Heart right ventricle (tissue), 16 donors: ENCODE data around the gene ACTN4. TPM values are rescaled to one million over a fixed set of nuclear protein-coding genes. Genes with fewer than 3 reads are reported as not detected.
A peak's percentile ranks its signal among the peaks of the same experiment; 100 is the strongest.

ENCODE experiments used
- ATAC-seq, 8 donors: fragments of 200-7000 bp; cut with Tn5 transposase; one replicate each; pipeline ENCODE4 v1.9.1; 2020; ENCODE audit warnings: mild to moderate bottlenecking in 8 of 8, moderate library complexity in 8 of 8, moderate number of reproducible peaks in 1 of 8
- DNase-seq, 2 donors: peaks; one replicate each; pipeline ENCODE4 v3.0.0-alpha.2; 2020
- H3K27ac ChIP-seq, 10 donors: fragments of 200-600 bp; sonication (generic) in 2 of 10; one replicate each; pipeline versions ENCODE4 v1.5.0 to v1.8.0; 2020 to 2022; ENCODE audit warnings: mild to moderate bottlenecking in 3 of 10
- H3K27me3 ChIP-seq, 7 donors: fragments of 200-600 bp; one replicate each; pipeline ENCODE4 v1.8.0; 2021 to 2022; ENCODE audit warnings: mild to moderate bottlenecking in 2 of 7
- H3K36me3 ChIP-seq, 9 donors: fragments of 200-600 bp; sonication (generic) in 1 of 9; one replicate each; pipeline versions ENCODE4 v1.5.0 to v1.8.0; 2020 to 2022; ENCODE audit warnings: mild to moderate bottlenecking in 2 of 9
- H3K4me1 ChIP-seq, 9 donors: fragments of 200-600 bp; sonication (generic) in 1 of 9; one replicate each; pipeline versions ENCODE4 v1.5.0 to v1.8.0; 2020 to 2022; ENCODE audit warnings: mild to moderate bottlenecking in 4 of 9
- H3K4me3 ChIP-seq, 10 donors: fragments of 200-600 bp; sonication (generic) in 2 of 10; one replicate each; pipeline versions ENCODE4 v1.5.0 to v1.8.0; 2020 to 2022; ENCODE audit warnings: mild to moderate bottlenecking in 7 of 10, moderate library complexity in 2 of 10
- H3K9me3 ChIP-seq, 11 donors: fragments of 200-600 bp in 10 of 11; sonication (generic) in 2 of 11; one replicate each; pipeline versions ENCODE4 v1.5.0 to v1.8.0; 2013 to 2022; ENCODE audit warnings: mild to moderate bottlenecking in 2 of 11, control low read depth in 1 of 11, moderate library complexity in 1 of 11
- WGBS, 2 donors: extraction: QIAGEN DNeasy Blood & Tissue Kit; methylation state at CpG; one replicate each; pipeline ENCODE4 v1.1.7; 2013; ENCODE audit warnings: inconsistent platforms in 1 of 2; 5-methylcytosine and 5-hydroxymethylcytosine counted together
- intact Hi-C, 10 donors: fragments of 100-400 bp; cut with DNase I; formaldehyde crosslinking; loops; one replicate each; pipeline versions ENCODE4 v1.11.1 to v1.14.2; 2022
- polyA plus RNA-seq, 2 donors: library from polyadenylated mRNA; stranded (reverse); fragments of 200-250 nt; gene quantifications; one replicate each; pipeline ENCODE4 v1.2.3, GENCODE V29; 2013
- total RNA-seq, 10 donors: library from RNA; stranded (reverse); fragmentation: NEBNext Ultra II Directional in 3 of 10; extraction: Animal tissue kit (Norgen Biotek cat#: 25700) in 3 of 10; gene quantifications; one replicate each; pipeline versions ENCODE4 v1.2.1 to v1.2.4, GENCODE V29; 2021 to 2023
- TF ChIP-seq, protein P1 (sequence below), 9 donors: fragments of 200-600 bp; sonication (generic) in 2 of 9; IDR thresholded peaks; one replicate each; pipeline versions ENCODE4 v1.5.0 to v1.8.0; 2021 to 2022; ENCODE audit warnings: antibody characterized with exemption in 9 of 9, mild to moderate bottlenecking in 5 of 9, moderate library complexity in 1 of 9
- donor health status: Arrhythmogenic right ventricular cardiomyopathy.
- donor health status: ischemic (EF 13 %, LVEDD 7.1; RV severe dilation, severe dysfunction).
- donor health status: healthy with polysubstance abuse.
- donor health status: DM: no; HTN: yes; CAD: no.
- donor health status: DM: no; HTN: no; CAD: no.
- donor health status: ischemic (EF 25% LVEDD 6.9; RV normal size, moderate dysfunction).
- donor health status: ischemic (EF 25% LVEDD 5.7; RV mildly dilated, moderate dysfunction).
- donor health status: healthy.
- donor health status: DM: yes; HTN: yes; CAD: no.
- donor health status: Ischemic cardiomyopathy.
- donor health status: ischemic (EF 35%, LVEDD 5.7; RV mildly dilated, moderate dysfunction).
- donor health status: nonischemic (EF 11% LVEDD 7.7; RV severe dilation, severe dysfunction).
- donor health status: DM: yes; HTN: yes; CAD: no.
- donor health status: PGD.
- donor health status: ischemic (EF 29% LVEDD 5.4; RV normal size, mild dysfunction).
- donor health status: nonischemic (EF 23%, LVEDD 6.1; RV moderate dilation, normal function).

Gene ACTN4
- total and polyA plus RNA-seq, 12 donors: 92.4 to 291 (median 149) TPM

DNA sequence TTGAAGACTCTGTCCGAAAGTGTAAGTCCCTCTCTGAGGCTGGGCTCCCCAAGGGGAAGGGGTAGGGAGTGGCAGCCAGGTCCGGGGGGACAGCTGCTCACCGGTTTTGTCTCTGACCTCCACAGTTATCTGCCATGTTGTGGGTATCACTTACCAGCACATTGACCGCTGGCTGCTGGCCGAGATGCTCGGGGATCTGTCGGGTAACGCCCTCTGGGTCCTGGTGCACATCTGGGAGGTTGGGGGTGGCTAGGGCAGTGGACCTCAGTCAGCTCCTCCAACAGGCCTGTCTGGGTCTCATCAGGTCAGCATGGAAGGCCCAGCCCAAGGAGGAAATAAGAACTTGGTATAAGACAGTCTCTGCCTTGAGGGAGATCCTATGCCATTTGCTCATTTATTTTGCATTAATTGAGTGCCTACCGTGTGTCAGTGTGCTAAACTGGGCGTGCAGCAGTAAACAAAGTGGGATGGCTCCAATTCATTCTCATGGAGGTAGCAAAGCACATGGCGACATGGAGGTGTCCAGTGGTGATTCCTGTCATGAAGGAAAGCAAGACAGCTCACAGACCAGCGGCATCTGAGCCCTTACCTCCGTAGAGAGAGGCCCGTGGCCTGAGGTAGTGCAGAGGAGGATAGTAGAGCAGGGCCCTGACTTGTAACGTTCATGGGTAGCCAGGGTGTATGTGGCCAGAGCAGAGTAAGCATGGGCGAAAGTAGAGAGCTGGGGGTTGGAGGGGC, 14.8 kb upstream of the ACTN4 start:
- Histone ChIP-seq H3K4me1 (peaks cover 0 to 32% (median 24%) of the 10 kb centered on the region in 9 donors), H3K9me3 (no peaks in the 10 kb centered on the region), H3K27ac (peak overlapping the region in 1 of 10 donors; percentile 25), H3K4me3 (no peak overlapping the region), H3K27me3 (no peaks in the 10 kb centered on the region), H3K36me3 (peaks cover 0 to 98% (median 47%) of the 10 kb centered on the region in 9 donors)
- TF ChIP-seq, protein P1, sequence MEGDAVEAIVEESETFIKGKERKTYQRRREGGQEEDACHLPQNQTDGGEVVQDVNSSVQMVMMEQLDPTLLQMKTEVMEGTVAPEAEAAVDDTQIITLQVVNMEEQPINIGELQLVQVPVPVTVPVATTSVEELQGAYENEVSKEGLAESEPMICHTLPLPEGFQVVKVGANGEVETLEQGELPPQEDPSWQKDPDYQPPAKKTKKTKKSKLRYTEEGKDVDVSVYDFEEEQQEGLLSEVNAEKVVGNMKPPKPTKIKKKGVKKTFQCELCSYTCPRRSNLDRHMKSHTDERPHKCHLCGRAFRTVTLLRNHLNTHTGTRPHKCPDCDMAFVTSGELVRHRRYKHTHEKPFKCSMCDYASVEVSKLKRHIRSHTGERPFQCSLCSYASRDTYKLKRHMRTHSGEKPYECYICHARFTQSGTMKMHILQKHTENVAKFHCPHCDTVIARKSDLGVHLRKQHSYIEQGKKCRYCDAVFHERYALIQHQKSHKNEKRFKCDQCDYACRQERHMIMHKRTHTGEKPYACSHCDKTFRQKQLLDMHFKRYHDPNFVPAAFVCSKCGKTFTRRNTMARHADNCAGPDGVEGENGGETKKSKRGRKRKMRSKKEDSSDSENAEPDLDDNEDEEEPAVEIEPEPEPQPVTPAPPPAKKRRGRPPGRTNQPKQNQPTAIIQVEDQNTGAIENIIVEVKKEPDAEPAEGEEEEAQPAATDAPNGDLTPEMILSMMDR (IDR thresholded peaks at IDR 0.05): no peak
- no peak for DNase-seq
- WGBS, 2 donors: 88 to 93% methylated on average over 16 of the region's 16 CpGs
- no peak for ATAC-seq
- intact Hi-C loops: loop anchor here in 8 of 10 donors (2.0 to 10.0 kb wide), 11 partner anchors 85 to 302 kb away; partner anchors contain the start of genes FAM98C (in 5 of the 8), ECH1 (in 2 of the 8), HNRNPL (in 1 of the 8) and MRPS12 (in 1 of the 8)

DNA sequence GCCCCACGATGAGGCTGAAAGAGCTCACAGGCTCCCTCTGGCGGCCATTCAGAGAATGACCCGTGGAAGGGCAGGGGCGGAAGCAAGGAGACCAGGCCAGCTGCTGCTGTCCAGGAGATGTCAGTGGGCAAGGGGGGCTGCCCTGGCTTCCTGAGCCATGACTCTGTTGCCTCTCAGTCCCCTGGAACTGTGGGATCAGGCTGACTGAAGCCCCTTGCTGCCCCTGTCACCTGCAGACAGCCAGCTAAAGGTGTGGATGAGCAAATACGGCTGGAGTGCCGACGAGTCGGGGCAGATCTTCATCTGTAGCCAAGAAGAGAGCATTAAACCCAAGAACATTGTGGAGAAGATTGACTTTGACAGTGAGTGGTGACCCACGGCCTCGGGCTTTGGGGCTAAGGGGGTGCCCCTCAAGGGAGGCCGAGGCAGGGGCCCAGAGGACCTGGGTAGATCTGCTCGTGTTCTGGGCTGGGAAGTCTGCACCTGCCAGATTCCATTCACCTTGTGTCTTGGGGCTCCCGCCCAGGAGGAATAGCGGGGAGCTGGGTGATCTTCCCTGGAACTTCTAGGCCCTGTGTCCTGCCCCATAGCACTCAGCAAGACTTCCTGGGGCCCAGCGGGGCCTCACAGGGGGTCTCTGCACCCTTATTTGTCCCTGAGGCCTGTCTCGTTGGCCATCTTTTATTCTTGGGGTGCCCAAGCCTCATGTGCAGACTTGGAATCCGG, 12.5 kb upstream of the ACTN4 start:
- H3K27ac ChIP-seq: peak overlapping the region in 8 of 10 donors; percentile 5 to 89 (median 58)
- WGBS, 2 donors: 69 to 73% methylated on average over 17 of the region's 17 CpGs
- no peaks in the 10 kb centered on the region for H3K9me3 ChIP-seq
- intact Hi-C loops: loop anchor here (2.0 to 10.0 kb wide), 14 partner anchors 88 to 300 kb away; partner anchors contain the start of genes FAM98C (in 9 of the 10), ECH1 (in 2 of the 10), MRPS12 (in 2 of the 10) and SARS2 (in 2 of the 10)
- DNase-seq: peak; percentile 78 to 82
- no peaks in the 10 kb centered on the region for H3K27me3 ChIP-seq
- H3K4me1 ChIP-seq: peaks cover 0 to 38% (median 29%) of the 10 kb centered on the region in 9 donors
- TF ChIP-seq, protein P1 (IDR thresholded peaks at IDR 0.05): peak; percentile 87 to 98 (median 95)
- H3K36me3 ChIP-seq: peaks cover 0 to 85% (median 30%) of the 10 kb centered on the region in 9 donors
- peak in 7 of 8 donors; percentile 41 to 65 (median 47) for ATAC-seq
- no peak overlapping the region for H3K4me3 ChIP-seq

DNA sequence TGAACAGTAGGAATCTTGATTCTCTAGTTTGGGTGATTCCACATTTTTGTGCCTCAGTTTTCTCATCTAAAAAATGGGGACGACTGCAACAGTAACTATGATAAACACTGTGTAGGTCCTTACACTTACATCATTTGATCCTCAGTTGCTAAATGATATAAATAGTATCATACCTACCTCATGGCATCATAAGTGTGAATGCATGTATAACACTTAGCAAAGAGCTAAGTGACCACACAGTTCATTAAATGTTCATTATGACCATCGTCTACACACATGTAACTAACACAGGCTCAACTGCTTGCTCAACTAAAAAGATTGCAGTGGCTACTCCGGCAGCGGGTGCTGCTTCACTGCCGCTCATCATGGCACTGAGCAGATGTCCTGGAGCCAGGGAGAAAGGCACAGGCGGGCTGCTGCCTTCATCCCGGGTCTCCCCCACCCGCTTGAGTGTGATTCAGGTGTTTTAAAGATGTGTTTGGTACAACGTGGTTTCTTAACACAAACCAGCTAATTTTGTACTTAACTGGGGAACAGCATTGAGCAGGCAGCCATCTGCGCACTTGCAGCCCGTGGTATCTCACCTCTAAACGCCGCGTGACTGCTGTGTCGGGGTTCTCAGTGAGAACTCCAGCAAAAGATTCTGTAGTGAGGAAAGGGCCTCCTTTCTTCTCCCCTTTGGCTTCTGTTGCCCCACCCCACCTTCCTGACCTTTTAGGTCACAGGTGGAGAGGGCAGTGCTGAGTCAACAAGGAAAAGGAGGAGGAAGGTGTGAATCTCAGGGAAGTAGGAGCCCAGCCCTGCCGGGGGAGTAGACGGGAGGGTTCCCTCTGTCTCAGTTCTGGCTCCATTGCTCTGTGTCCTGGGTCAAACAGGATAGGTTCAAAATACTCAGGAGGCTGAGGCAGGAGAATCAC, 11.7 kb upstream of the ACTN4 start:
- 84 to 85% methylated on average over 17 of the region's 17 CpGs for WGBS, 2 donors
- peak overlapping the region; percentile 7 to 89 (median 64) for H3K27ac ChIP-seq
- H3K36me3 ChIP-seq: peaks cover 0 to 81% (median 26%) of the 10 kb centered on the region in 9 donors
- TF ChIP-seq, protein P1 (IDR thresholded peaks at IDR 0.05): no peak
- H3K27me3 ChIP-seq: no peaks in the 10 kb centered on the region
- no peak for DNase-seq
- ATAC-seq: no peak
- intact Hi-C loops: loop anchor here in 9 of 10 donors (2.0 to 10.0 kb wide), 12 partner anchors 91 to 299 kb away; partner anchors contain the start of genes FAM98C (in 7 of the 9), ECH1 (in 2 of the 9), MRPS12 (in 2 of the 9) and SARS2 (in 2 of the 9)
- H3K9me3 ChIP-seq: no peaks in the 10 kb centered on the region
- H3K4me1 ChIP-seq: peaks cover 0 to 46% (median 30%) of the 10 kb centered on the region in 9 donors
- H3K4me3 ChIP-seq: no peak overlapping the region
